CD4-positive, CD25-positive, alpha-beta regulatory T cell (primary cell): ENCODE measurements around the gene ELOB. TPM values are rescaled to one million over a fixed set of nuclear protein-coding genes. Genes with fewer than 3 reads are reported as not detected.

Experiments
- ATAC-seq, 2 donors: fragments of 150-1000 bp; cut with Tn5 transposase; one replicate each; pipeline ENCODE4 v1.10.0; 2021; ENCODE audit warnings: low read depth in 2 of 2, moderate number of reproducible peaks in 2 of 2, moderate library complexity in 1 of 2
- DNase-seq, 3 donors: peaks; one replicate each; pipeline versions ENCODE4 v3.0.0 to v3.0.0-alpha.2; 2012 to 2022; ENCODE audit warnings: mixed read lengths in 1 of 3
- H3K27ac ChIP-seq: one replicate; pipeline ENCODE4 v1.7.0; 2013; ENCODE audit warnings: mild to moderate bottlenecking, low read length; ENCODE audit not compliant: insufficient read depth, poor library complexity, severe bottlenecking
- H3K27me3 ChIP-seq: one replicate; pipeline ENCODE4 v1.7.0; 2013; ENCODE audit warnings: low read length; ENCODE audit not compliant: control insufficient read depth, insufficient read depth
- H3K36me3 ChIP-seq: one replicate; pipeline ENCODE4 v1.7.0; 2013; ENCODE audit warnings: mild to moderate bottlenecking, low read length, moderate library complexity; ENCODE audit not compliant: control insufficient read depth, insufficient read depth
- H3K4me1 ChIP-seq: 2 replicates; pipeline ENCODE4 v1.7.0; 2013; ENCODE audit warnings: mild to moderate bottlenecking, low read length; ENCODE audit not compliant: insufficient read depth, control insufficient read depth, poor library complexity, severe bottlenecking
- H3K4me3 ChIP-seq: one replicate; pipeline ENCODE4 v1.7.0; 2013; ENCODE audit warnings: low read depth, mild to moderate bottlenecking, low read length, moderate library complexity
- H3K9me3 ChIP-seq, 2 experiments: 1 replicate in 1 of 2; 2 replicates in 1 of 2; pipeline ENCODE4 v1.7.0; 2013; ENCODE audit warnings: low read length in 2 of 2, mild to moderate bottlenecking in 1 of 2, moderate library complexity in 1 of 2; ENCODE audit not compliant: control insufficient read depth in 2 of 2
- H3K27ac Mint-ChIP-seq, 3 donors: one replicate each; pipeline ENCODE4 v1.8.0; 2020 to 2022; ENCODE audit warnings: mild to moderate bottlenecking in 3 of 3, mixed read lengths in 3 of 3, moderate library complexity in 2 of 3
- H3K27me3 Mint-ChIP-seq: one replicate; pipeline ENCODE4 v1.8.0; 2022; ENCODE audit warnings: mild to moderate bottlenecking, mixed read lengths
- H3K36me3 Mint-ChIP-seq: one replicate; pipeline ENCODE4 v1.8.0; 2020; ENCODE audit warnings: mixed read lengths
- H3K4me1 Mint-ChIP-seq, 4 donors: one replicate each; pipeline ENCODE4 v1.8.0; 2020 to 2022; ENCODE audit warnings: mixed read lengths in 4 of 4, mild to moderate bottlenecking in 1 of 4
- H3K4me3 Mint-ChIP-seq, 4 donors: one replicate each; pipeline ENCODE4 v1.8.0; 2020 to 2022; ENCODE audit warnings: mild to moderate bottlenecking in 4 of 4, mixed read lengths in 4 of 4, moderate library complexity in 3 of 4
- H3K9me3 Mint-ChIP-seq, 7 donors: one replicate each; pipeline ENCODE4 v1.8.0; 2020 to 2022; ENCODE audit warnings: mixed read lengths in 7 of 7, mild to moderate bottlenecking in 3 of 7, moderate library complexity in 2 of 7
- polyA plus RNA-seq, 4 donors: library from polyadenylated mRNA; unstranded; fragments of 300-500 nt; fragmentation: Illumina TruSeq; gene quantifications; one replicate each; pipeline ENCODE4 v1.2.3, GENCODE V29; 2021
- total RNA-seq: library from RNA; stranded (reverse); gene quantifications from one replicate; pipeline ENCODE4 v1.2.3, GENCODE V29; 2022

Gene ELOB
- total and polyA plus RNA-seq, 5 donors from 2014 or later: 96.5 to 359 (median 273) TPM

DNA sequence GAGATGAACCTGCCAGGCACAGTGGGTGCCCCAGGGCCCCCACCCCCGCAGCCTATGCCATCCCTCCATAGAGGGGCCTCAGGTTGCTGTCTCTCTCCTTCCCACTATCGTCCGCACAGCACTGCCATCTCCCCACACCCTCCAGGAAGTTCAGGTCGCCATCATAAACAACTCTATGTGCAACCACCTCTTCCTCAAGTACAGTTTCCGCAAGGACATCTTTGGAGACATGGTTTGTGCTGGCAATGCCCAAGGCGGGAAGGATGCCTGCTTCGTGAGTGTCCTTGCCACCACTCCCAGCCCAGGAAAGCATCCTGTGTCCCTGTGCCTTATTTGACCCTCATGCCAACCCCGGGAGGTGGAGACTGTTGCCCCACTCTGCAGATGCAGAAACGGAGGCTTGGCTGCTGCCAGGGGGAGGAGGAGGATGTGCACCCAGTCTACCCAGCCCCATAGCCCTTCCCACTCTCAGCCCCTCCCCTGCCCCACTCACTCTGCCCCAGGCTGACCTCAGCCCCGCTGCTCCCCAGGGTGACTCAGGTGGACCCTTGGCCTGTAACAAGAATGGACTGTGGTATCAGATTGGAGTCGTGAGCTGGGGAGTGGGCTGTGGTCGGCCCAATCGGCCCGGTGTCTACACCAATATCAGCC, 43.9 kb upstream of the ELOB start:
- H3K9me3 ChIP-seq: no peaks in the 10 kb centered on the region
- no peaks in the 10 kb centered on the region for H3K27me3 ChIP-seq
- H3K27ac Mint-ChIP-seq: no peak overlapping the region
- no peaks in the 10 kb centered on the region for H3K4me1 ChIP-seq
- H3K27ac ChIP-seq: no peak overlapping the region
- ATAC-seq (no peak), DNase-seq (no peak)
- no peak overlapping the region for H3K4me3 ChIP-seq
- no peaks in the 10 kb centered on the region for H3K9me3 Mint-ChIP-seq
- no peak overlapping the region for H3K4me3 Mint-ChIP-seq
- H3K36me3 ChIP-seq: no peaks in the 10 kb centered on the region
- H3K36me3 Mint-ChIP-seq: no peaks in the 10 kb centered on the region
- H3K4me1 Mint-ChIP-seq: peaks cover 0 to 4% (median 0%) of the 10 kb centered on the region in 4 donors
- H3K27me3 Mint-ChIP-seq: no peaks in the 10 kb centered on the region

DNA sequence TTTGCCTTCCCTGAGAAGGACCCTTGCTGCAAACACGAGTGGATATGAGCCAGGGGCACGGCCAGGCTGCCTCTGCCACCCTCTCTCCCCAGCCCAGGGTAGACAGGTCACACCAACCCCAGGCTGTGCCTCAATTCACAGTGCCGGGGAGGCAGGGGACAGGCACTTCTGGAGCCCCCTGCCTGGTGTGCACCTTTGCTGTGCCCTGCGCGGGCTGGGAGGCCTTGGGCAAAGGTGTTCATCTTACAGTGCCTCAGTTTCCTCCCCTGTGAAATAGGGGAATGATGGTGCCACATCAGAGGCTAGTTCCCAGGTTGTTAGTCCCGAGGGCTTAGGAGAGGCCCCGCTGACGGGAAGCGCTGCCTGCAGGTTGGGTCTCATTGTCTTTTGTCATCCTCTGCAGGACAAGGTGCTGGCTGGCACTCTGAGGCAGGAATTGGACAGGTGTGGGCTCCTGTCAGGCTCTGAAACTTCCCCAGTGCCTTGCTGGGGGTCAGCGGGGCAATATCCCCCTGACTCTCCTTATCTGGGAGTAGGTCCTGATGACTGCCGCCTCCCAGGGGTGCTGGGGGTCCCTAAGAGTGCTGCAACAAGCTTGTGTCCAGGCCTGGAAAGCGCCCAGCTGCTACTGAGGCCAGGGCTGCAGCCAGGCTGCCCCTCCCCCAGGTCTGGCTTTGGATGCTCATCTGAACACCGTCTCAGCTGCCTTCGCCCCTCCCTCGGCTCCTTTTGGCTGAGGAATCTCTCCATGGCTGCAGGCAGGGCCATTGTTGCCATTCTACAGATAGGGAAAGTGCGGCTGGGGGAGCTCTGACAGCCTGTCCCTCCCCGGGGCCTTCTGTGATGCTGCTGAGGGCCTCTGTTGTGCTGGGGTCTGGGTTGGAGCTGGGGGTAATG, 43.1 kb upstream of the ELOB start:
- H3K27me3 Mint-ChIP-seq: no peaks in the 10 kb centered on the region
- Histone ChIP-seq H3K36me3 (no peaks in the 10 kb centered on the region), H3K27me3 (no peaks in the 10 kb centered on the region), H3K27ac (no peak overlapping the region), H3K9me3 (no peaks in the 10 kb centered on the region), H3K4me1 (no peaks in the 10 kb centered on the region), H3K4me3 (no peak overlapping the region)
- ATAC-seq: no peak
- no peak for DNase-seq
- no peaks in the 10 kb centered on the region for H3K36me3 Mint-ChIP-seq
- no peaks in the 10 kb centered on the region for H3K9me3 Mint-ChIP-seq
- no peak overlapping the region for H3K27ac Mint-ChIP-seq
- H3K4me3 Mint-ChIP-seq: no peak overlapping the region
- peaks cover 0 to 4% (median 0%) of the 10 kb centered on the region in 4 donors for H3K4me1 Mint-ChIP-seq

DNA sequence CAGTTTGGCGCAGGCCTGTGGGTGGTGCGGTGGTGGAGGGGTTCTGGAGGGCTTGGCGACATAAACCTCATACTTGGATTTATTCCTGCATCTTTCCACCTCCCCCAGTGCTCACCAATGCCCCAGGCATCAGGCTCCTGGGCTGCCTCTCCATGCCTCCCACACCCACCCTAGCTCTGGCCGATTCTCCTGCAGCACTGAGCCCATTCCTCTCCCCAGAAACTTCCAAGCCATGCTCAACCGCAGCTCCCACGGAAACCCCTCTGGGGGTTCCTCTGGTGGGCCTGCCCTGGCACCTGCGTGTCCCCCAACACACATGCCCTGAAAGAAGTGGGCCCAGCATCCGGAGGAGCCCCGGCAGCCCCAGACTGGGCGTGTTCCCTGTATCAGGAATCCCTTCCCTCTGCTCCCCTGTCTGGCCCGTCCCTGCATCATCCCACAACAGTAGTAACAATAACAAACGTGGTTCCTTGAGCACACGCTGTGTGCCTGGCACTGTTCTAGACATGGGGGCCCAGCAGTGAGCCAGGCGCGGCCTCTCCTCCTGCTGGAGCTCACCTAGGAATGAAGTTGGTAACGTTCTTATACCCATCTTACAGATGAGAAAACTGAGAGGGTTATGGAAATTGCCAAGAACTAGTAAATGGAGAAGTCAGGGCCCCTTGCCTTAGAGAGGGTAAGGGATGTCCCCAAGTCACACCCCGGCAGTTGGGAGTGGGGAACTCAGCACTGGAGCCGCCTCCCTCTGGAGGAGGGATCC, 42.3 kb upstream of the ELOB start:
- Mint-ChIP-seq H3K36me3 (no peaks in the 10 kb centered on the region), H3K27me3 (no peaks in the 10 kb centered on the region), H3K4me3 (peak overlapping the region in 1 of 4 donors; percentile 40), H3K27ac (no peak overlapping the region), H3K4me1 (peaks cover 0 to 4% (median 0%) of the 10 kb centered on the region in 4 donors), H3K9me3 (no peaks in the 10 kb centered on the region)
- no peak for ATAC-seq
- Histone ChIP-seq H3K4me1 (no peaks in the 10 kb centered on the region), H3K4me3 (no peak overlapping the region), H3K27ac (no peak overlapping the region), H3K36me3 (no peaks in the 10 kb centered on the region), H3K9me3 (no peaks in the 10 kb centered on the region), H3K27me3 (no peaks in the 10 kb centered on the region)
- DNase-seq: no peak

DNA sequence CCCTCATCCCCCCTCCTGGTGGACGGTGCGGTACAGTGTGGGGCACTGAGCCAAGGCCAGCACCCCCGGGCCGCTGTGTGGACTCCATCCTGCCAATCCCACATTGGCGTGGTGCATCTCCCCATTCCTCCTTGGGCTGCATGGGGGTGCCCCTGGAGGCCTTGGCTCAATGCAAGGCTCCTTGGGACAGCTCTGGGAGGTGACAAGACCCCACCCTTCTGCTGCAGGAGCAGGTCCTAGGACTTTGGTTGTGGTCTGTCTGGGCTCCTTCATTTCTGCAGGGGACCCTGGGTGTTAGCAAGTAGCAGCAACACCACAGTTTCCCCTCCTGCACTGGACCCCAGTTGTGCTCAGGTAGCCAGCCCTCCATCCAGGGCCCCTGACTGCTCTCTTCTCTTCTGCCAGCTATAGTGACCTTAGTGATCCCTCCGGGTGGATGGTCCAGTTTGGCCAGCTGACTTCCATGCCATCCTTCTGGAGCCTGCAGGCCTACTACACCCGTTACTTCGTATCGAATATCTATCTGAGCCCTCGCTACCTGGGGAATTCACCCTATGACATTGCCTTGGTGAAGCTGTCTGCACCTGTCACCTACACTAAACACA, 41.3 kb upstream of the ELOB start:
- H3K27ac Mint-ChIP-seq: peak overlapping the region in 1 of 3 donors; percentile 43
- H3K4me3 Mint-ChIP-seq: peak overlapping the region in 3 of 4 donors; percentile 32 to 57 (median 55)

DNA sequence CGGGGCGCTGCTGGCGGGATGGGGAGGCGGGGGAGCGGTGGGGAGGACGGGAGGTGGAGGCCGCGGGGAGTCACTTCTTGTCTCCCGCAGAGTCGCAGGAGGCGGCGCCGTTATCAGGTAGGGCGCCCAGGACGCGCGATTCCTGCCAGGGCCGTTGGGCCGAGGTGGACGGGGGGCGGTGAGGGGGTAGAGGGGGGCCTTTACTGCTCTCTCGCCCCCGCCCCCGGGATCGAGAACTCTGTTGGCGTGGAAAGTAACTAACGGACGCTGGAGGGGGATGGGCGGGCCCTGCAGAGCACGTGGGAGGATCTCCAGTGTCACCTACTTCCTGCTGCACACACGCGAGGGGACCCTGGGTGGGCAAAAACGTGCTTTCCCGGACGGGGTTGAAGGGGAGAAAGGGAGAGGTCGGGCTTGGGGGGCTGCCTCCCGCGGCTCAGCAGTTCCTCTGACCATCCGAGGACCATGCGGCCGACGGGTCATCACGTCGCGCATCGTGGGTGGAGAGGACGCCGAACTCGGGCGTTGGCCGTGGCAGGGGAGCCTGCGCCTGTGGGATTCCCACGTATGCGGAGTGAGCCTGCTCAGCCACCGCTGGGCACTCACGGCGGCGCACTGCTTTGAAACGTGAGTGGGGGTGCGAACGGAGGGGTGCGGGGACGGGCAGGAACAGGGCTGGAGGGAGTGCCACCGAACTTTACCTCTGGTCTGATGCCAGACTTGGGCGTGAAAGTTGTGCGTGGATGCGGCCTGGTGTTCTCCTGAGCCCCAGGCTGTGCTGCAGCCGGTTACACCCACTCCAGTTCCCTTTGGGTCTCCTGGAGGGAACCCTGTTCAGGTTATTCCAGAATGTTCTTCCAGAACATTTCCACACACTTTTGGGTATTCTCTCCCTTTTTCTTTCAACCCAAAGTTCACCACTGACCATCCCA, 40.5 kb upstream of the ELOB start:
- Mint-ChIP-seq H3K4me1 (peaks cover 0 to 4% (median 0%) of the 10 kb centered on the region in 4 donors), H3K9me3 (no peaks in the 10 kb centered on the region), H3K36me3 (no peaks in the 10 kb centered on the region), H3K4me3 (peak overlapping the region in 2 of 4 donors; percentile 26 to 31), H3K27ac (no peak overlapping the region), H3K27me3 (no peaks in the 10 kb centered on the region)
- no peaks in the 10 kb centered on the region for H3K27me3 ChIP-seq
- H3K27ac ChIP-seq: no peak overlapping the region
- DNase-seq (peak in 1 of 3 donors; percentile 23), ATAC-seq (no peak)
- H3K36me3 ChIP-seq: no peaks in the 10 kb centered on the region
- H3K4me3 ChIP-seq: no peak overlapping the region
- H3K4me1 ChIP-seq: no peaks in the 10 kb centered on the region
- H3K9me3 ChIP-seq: no peaks in the 10 kb centered on the region

More for the DNA sequence above, 41.3 kb upstream of the ELOB start:
- H3K4me1 Mint-ChIP-seq: peaks cover 0 to 4% (median 0%) of the 10 kb centered on the region in 4 donors
- H3K27me3 Mint-ChIP-seq: no peaks in the 10 kb centered on the region
- ATAC-seq: no peak
- no peak overlapping the region for H3K4me3 ChIP-seq
- H3K9me3 ChIP-seq: no peaks in the 10 kb centered on the region
- no peak overlapping the region for H3K27ac ChIP-seq
- no peaks in the 10 kb centered on the region for H3K9me3 Mint-ChIP-seq
- H3K4me1 ChIP-seq: no peaks in the 10 kb centered on the region
- H3K36me3 Mint-ChIP-seq: no peaks in the 10 kb centered on the region
- no peaks in the 10 kb centered on the region for H3K36me3 ChIP-seq
- no peak for DNase-seq
- no peaks in the 10 kb centered on the region for H3K27me3 ChIP-seq

DNA sequence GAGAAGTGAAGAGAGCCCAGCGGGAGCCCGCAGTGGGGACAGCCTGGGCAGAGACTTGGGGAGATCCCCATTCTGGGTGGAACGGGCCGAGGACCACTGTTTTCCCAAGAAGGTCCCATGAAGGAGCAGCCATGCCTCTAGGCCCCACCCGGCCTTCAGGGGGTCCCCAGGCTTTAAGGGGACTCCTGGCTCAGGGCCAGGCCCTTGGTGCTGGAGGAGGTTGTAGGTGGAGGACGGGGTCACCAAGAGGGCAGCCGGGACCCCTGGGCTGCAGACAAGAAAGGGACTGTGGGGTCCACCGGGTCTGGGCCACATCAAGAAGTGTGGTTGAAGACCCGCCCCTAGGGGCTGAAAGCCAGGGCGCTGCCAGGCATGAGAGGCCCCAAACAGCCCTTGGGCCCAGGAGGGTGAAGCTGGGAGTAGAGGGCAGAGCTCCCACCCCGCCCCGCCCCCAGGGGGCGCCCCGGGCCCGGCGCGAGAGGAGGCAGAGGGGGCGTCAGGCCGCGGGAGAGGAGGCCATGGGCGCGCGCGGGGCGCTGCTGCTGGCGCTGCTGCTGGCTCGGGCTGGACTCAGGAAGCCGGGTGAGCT, 39.8 kb upstream of the ELOB start, which contains the start of gene PRSS21:
Gene PRSS21, plus strand, starts transcription at position 487 of the 589 bp plus-strand sequence. Its CDS starts 32 bp downstream, at position 519.
- H3K4me3 Mint-ChIP-seq: peak within 1 kb of the TSS in 2 of 4 donors; percentile 26 to 41
- Histone ChIP-seq H3K27me3 (no peaks in the 10 kb centered on the region), H3K27ac (no peak within 1 kb of the TSS), H3K36me3 (no peaks in the 10 kb centered on the region), H3K4me3 (no peak within 1 kb of the TSS), H3K4me1 (no peaks in the 10 kb centered on the region), H3K9me3 (no peaks in the 10 kb centered on the region)
- H3K27me3 Mint-ChIP-seq: no peaks in the 10 kb centered on the region
- no peaks in the 10 kb centered on the region for H3K9me3 Mint-ChIP-seq
- DNase-seq (peak in 2 of 3 donors; percentile 15 to 31), ATAC-seq (no peak)
- H3K4me1 Mint-ChIP-seq: peaks cover 0 to 4% (median 0%) of the 10 kb centered on the region in 4 donors
- H3K36me3 Mint-ChIP-seq: no peaks in the 10 kb centered on the region
- no peak within 1 kb of the TSS for H3K27ac Mint-ChIP-seq
